Natural killer cell treated with Interleukin-12 subunit alpha and Interleukin-12 subunit beta and Interleukin-15 and Interleukin-18, amount 100 ng/mL, for 72 hours (primary cell): ENCODE measurements around the gene TENM4. TPM values are rescaled to one million over a fixed set of nuclear protein-coding genes. Genes with fewer than 3 reads are reported as not detected.
"Not testable (repeated sequence)": the region's sequence is repeated elsewhere in the genome, so short reads cannot be mapped to it uniquely, and the experiment has no call there.

Experiments
- ATAC-seq, 2 donors: fragments of 150-1000 bp; cut with Tn5 transposase in 1 of 2; sonication (Bioruptor Pico), chemical (Tn5 transposase) in 1 of 2; 2 replicates each; pipeline ENCODE4 v1.10.0; 2021
- DNase-seq: peaks from one replicate; pipeline ENCODE4 v3.0.0; 2022; ENCODE audit warnings: low spot score
- H3K27ac Mint-ChIP-seq, 2 donors: 1 replicate in 1 of 2; 2 replicates in 1 of 2; pipeline ENCODE4 v1.8.0; 2022; ENCODE audit warnings: mixed read lengths in 2 of 2, mild to moderate bottlenecking in 1 of 2, moderate library complexity in 1 of 2
- H3K27me3 Mint-ChIP-seq, 2 donors: 1 replicate in 1 of 2; 2 replicates in 1 of 2; pipeline ENCODE4 v1.8.0; 2022; ENCODE audit warnings: mixed read lengths in 2 of 2
- H3K36me3 Mint-ChIP-seq: one replicate; pipeline ENCODE4 v1.8.0; 2022; ENCODE audit warnings: mixed read lengths
- H3K4me1 Mint-ChIP-seq, 2 donors: 1 replicate in 1 of 2; 2 replicates in 1 of 2; pipeline ENCODE4 v1.8.0; 2022; ENCODE audit warnings: low read depth in 2 of 2, mixed read lengths in 2 of 2, mild to moderate bottlenecking in 1 of 2
- H3K4me3 Mint-ChIP-seq: one replicate; pipeline ENCODE4 v1.8.0; 2022; ENCODE audit warnings: mixed read lengths
- H3K9me3 Mint-ChIP-seq: 2 replicates; pipeline ENCODE4 v1.8.0; 2022; ENCODE audit warnings: mixed read lengths
- total RNA-seq, 2 donors: library from RNA; stranded (reverse); gene quantifications; one replicate each; pipeline ENCODE4 v1.2.3, GENCODE V29; 2022

TENM4 gene
- total RNA-seq, 2 donors from 2014 or later, result not detected

- H3K36me3 Mint-ChIP-seq, result peaks cover 17% of the 10 kb centered on the region
These were observed 807.1 kb downstream of the TENM4 start for GRCh38 chr11:78633516-78634310.

GRCh38 chr11:78630561-78631303, 810.1 kb downstream of the TENM4 start:
- Mint-ChIP-seq H3K9me3 (peaks cover 11% of the 10 kb centered on the region), H3K27ac (no peak overlapping the region), H3K4me3 (no peak overlapping the region), H3K4me1 (no peaks in the 10 kb centered on the region), H3K27me3 (peaks cover 12 to 19% of the 10 kb centered on the region in 2 donors), H3K36me3 (peaks cover 17% of the 10 kb centered on the region)
- ATAC-seq (no peak), DNase-seq (no peak)

More at GRCh38 chr11:78633516-78634310, 807.1 kb downstream of the TENM4 start:
- H3K27ac Mint-ChIP-seq, result no peak overlapping the region
- ATAC-seq (no peak), DNase-seq (no peak)
- H3K27me3 Mint-ChIP-seq, result peaks cover 8 to 14% of the 10 kb centered on the region in 2 donors
- no peaks in the 10 kb centered on the region for H3K4me1 Mint-ChIP-seq
- peaks cover 7% of the 10 kb centered on the region for H3K9me3 Mint-ChIP-seq
- no peak overlapping the region for H3K4me3 Mint-ChIP-seq

GRCh38 chr11:78630155-78630554, 810.7 kb downstream of the TENM4 start:
- H3K4me3 Mint-ChIP-seq, result no peak overlapping the region
- H3K36me3 Mint-ChIP-seq, result peaks cover 17% of the 10 kb centered on the region
- H3K27me3 Mint-ChIP-seq, result peaks cover 11 to 19% of the 10 kb centered on the region in 2 donors
- ATAC-seq, result no peak
- peaks cover 11% of the 10 kb centered on the region for H3K9me3 Mint-ChIP-seq
- H3K4me1 Mint-ChIP-seq, result no peaks in the 10 kb centered on the region
- DNase-seq, result no peak
- H3K27ac Mint-ChIP-seq, result no peak overlapping the region

GRCh38 chr11:78622666-78623065, 818.2 kb downstream of the TENM4 start:
- Mint-ChIP-seq H3K27me3 (peaks cover 10 to 11% of the 10 kb centered on the region in 2 donors), H3K36me3 (peaks cover 6% of the 10 kb centered on the region), H3K4me3 (no peak overlapping the region), H3K9me3 (peaks cover 8% of the 10 kb centered on the region), H3K27ac (no peak overlapping the region), H3K4me1 (no peaks in the 10 kb centered on the region)
- no peak for DNase-seq
- ATAC-seq, result no peak

- Mint-ChIP-seq H3K4me1 (no peaks in the 10 kb centered on the region), H3K27ac (no peak overlapping the region), H3K36me3 (peaks cover 6% of the 10 kb centered on the region), H3K9me3 (peaks cover 8% of the 10 kb centered on the region), H3K4me3 (no peak overlapping the region), H3K27me3 (peaks cover 0 to 14% of the 10 kb centered on the region in 2 donors)
- no peak for DNase-seq
- ATAC-seq, result no peak
These were observed 820.7 kb downstream of the TENM4 start for GRCh38 chr11:78620159-78620558.

GRCh38 chr11:78615724-78616123, 825.1 kb downstream of the TENM4 start:
- ATAC-seq (no peak), DNase-seq (no peak)
- H3K27me3 Mint-ChIP-seq, result peaks cover 20% of the 10 kb centered on the region in 2 donors
- H3K36me3 Mint-ChIP-seq, result peaks cover 6% of the 10 kb centered on the region
- H3K27ac Mint-ChIP-seq, result no peak overlapping the region
- H3K9me3 Mint-ChIP-seq, result peaks cover 8% of the 10 kb centered on the region
- H3K4me1 Mint-ChIP-seq, result no peaks in the 10 kb centered on the region
- H3K4me3 Mint-ChIP-seq, result no peak overlapping the region

GRCh38 chr11:78613378-78613813, 827.4 kb downstream of the TENM4 start:
- H3K4me1 Mint-ChIP-seq, result no peaks in the 10 kb centered on the region
- H3K9me3 Mint-ChIP-seq, result no peaks in the 10 kb centered on the region
- no peak for ATAC-seq
- H3K36me3 Mint-ChIP-seq, result no peaks in the 10 kb centered on the region
- H3K27ac Mint-ChIP-seq, result no peak overlapping the region
- DNase-seq, result no peak
- no peak overlapping the region for H3K4me3 Mint-ChIP-seq
- H3K27me3 Mint-ChIP-seq, result peaks cover 16 to 20% of the 10 kb centered on the region in 2 donors

GRCh38 chr11:78612721-78613377, 828.0 kb downstream of the TENM4 start:
- DNase-seq, result no peak

GRCh38 chr11:78609321-78609720, 831.5 kb downstream of the TENM4 start:
- H3K4me1 Mint-ChIP-seq, DNase-seq, H3K36me3 Mint-ChIP-seq, H3K27ac Mint-ChIP-seq, H3K4me3 Mint-ChIP-seq, H3K9me3 Mint-ChIP-seq, ATAC-seq: not testable (repeated sequence)
- H3K27me3 Mint-ChIP-seq, result peaks cover 10 to 13% of the 10 kb centered on the region in 2 donors

More at GRCh38 chr11:78612721-78613377, 828.0 kb downstream of the TENM4 start:
- ATAC-seq, result no peak
- H3K27me3 Mint-ChIP-seq, result peaks cover 11 to 20% of the 10 kb centered on the region in 2 donors
- H3K4me3 Mint-ChIP-seq, result no peak overlapping the region
- H3K27ac Mint-ChIP-seq, result no peak overlapping the region
- H3K4me1 Mint-ChIP-seq, result no peaks in the 10 kb centered on the region
- no peaks in the 10 kb centered on the region for H3K9me3 Mint-ChIP-seq
- H3K36me3 Mint-ChIP-seq, result no peaks in the 10 kb centered on the region

GRCh38 chr11:78607696-78608095, 833.1 kb downstream of the TENM4 start:
- H3K4me1 Mint-ChIP-seq, result no peaks in the 10 kb centered on the region
- H3K4me3 Mint-ChIP-seq, result no peak overlapping the region
- H3K36me3 Mint-ChIP-seq, result no peaks in the 10 kb centered on the region
- no peak overlapping the region for H3K27ac Mint-ChIP-seq
- no peaks in the 10 kb centered on the region for H3K9me3 Mint-ChIP-seq
- peaks cover 0 to 9% of the 10 kb centered on the region in 2 donors for H3K27me3 Mint-ChIP-seq
- DNase-seq (no peak), ATAC-seq (no peak)

- Mint-ChIP-seq H3K4me3 (no peak overlapping the region), H3K27me3 (peaks cover 8 to 14% of the 10 kb centered on the region in 2 donors), H3K27ac (no peak overlapping the region), H3K36me3 (no peaks in the 10 kb centered on the region), H3K4me1 (no peaks in the 10 kb centered on the region), H3K9me3 (no peaks in the 10 kb centered on the region)
- DNase-seq (no peak), ATAC-seq (no peak)
These were observed 834.2 kb downstream of the TENM4 start for GRCh38 chr11:78606667-78607066.

GRCh38 chr11:78605296-78605695, 835.5 kb downstream of the TENM4 start:
- Mint-ChIP-seq H3K4me3 (no peak overlapping the region), H3K36me3 (no peaks in the 10 kb centered on the region), H3K4me1 (no peaks in the 10 kb centered on the region), H3K27me3 (peaks cover 21 to 24% of the 10 kb centered on the region in 2 donors), H3K9me3 (no peaks in the 10 kb centered on the region), H3K27ac (no peak overlapping the region)
- DNase-seq (no peak), ATAC-seq (no peak)

GRCh38 chr11:78603792-78604191, 837.0 kb downstream of the TENM4 start:
- no peak for ATAC-seq
- no peak overlapping the region for H3K27ac Mint-ChIP-seq
- no peak for DNase-seq
- no peak overlapping the region for H3K4me3 Mint-ChIP-seq
- H3K9me3 Mint-ChIP-seq, result no peaks in the 10 kb centered on the region
- H3K36me3 Mint-ChIP-seq, result no peaks in the 10 kb centered on the region
- no peaks in the 10 kb centered on the region for H3K4me1 Mint-ChIP-seq
- H3K27me3 Mint-ChIP-seq, result peaks cover 33 to 36% of the 10 kb centered on the region in 2 donors
